HG03064 (cell line): ENCODE results near the gene NEURL2.
"Not testable (repeated sequence)": the region's sequence is repeated elsewhere in the genome, so short reads cannot be mapped to it uniquely, and the experiment has no call there.

Source experiments
- ATAC-seq: cut with Tn5 transposase; IDR thresholded peaks from one replicate; pipeline ENCODE4 v1.9.1; 2021; ENCODE audit warnings: low read depth; ENCODE audit not compliant: unreplicated experiment

Gene NEURL2

DNA sequence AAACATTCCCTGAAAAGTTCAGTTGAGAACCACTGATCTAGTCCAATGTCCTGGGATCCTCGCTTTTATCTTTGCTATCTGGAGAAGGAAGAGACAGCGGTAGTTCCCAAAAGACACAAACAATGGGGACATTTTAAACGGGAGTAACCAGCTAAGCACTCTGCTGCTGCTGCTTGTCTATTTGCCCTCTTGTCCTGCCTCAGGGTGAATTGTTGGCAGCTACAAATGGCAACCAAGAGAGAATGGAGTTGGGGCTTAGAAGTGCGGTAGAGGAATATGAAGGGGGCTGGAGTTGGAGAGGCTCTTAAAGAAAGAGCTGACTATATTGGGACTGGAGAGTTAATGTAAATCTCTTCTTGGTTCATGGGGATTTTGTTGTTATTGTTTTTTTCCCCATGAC, 16.4 kb downstream of the NEURL2 start:
- ATAC-seq: no peak

DNA sequence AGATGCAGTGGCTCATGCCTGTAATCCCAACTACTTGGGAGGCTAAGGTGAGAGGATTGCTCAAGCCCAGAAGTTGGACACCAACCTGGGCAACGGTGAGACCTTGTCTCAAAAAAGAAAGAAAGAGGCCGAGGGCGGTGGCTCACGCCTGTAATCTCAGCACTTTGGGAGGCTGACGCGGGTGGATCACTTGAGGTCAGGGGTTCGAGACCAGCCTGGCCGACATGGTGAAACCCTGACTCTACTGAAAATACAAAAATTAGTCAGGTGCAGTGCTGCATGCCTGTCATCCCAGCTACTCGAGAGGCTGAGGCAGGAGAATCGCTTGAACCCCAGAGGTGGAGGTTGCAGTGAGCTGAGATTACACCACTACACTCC, 16.9 kb downstream of the NEURL2 start:
- not testable (repeated sequence) for ATAC-seq

DNA sequence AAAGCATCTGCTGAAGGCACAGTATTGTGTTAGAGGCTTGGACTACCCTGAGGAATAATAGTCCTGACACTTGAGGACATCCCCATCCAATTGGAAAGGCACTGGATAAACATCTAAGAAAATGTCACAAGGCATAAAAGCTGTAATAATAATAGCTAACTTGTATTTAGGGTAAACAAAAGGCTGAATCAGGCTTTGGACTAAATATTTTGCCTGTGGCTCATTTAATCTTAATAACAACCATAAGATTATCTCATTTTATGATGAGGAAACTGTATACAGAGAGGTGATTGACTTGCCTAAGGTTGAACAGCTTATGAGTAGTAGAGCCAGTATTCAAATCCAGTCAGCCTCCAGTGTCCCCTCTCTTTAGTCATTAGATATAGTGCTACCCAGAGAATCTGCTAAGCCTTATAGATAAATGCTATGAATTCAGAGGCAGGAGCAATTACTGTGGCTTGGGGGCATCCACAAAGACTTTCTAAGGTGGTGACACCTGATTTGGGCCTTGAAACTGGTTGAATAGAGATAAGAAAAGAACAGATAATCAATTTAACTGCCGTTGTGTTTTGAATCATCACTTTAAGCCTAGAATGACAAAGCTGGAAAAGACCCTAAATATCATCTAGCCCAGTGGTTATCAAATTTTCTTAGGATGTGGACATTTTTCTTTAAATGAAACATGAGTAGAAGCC, 17.5 kb downstream of the NEURL2 start:
- ATAC-seq: no peak

DNA sequence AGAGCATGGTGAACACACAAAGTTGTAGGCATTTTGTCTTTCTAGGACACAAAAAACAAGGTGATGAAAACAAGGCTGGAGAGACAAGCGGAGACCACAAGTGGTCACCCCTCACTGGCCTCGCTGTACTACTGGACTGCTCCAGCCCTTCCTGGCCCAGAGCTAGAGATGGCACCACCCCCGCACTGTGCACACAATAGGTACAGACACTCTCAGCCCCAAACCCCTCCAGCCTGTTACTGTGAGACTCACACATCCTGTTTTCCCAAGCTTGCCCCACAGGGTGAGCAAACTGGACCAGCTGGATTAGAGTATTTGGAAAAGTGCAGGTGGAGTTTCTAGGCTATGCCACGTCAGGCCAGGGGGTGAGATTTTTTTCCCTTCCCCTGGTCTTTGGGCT, 18.4 kb downstream of the NEURL2 start:
- no peak for ATAC-seq

DNA sequence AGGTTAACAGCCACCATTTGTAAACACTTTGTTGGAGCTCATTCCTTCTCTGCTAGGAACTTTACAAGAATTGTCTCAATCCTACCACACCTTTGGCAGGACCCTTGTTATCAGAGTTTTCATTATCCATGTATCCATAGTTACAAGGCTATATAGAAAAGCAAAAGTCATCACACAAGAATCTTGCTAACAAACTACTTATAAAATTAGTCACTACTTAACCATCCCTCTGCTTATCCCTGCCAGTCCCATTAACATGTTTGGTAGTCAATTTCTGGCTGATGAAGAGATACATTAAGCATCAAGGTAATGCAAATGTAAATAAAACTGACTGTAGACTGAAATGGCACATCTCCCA, 23.2 kb downstream of the NEURL2 start:
- no peak for ATAC-seq

DNA sequence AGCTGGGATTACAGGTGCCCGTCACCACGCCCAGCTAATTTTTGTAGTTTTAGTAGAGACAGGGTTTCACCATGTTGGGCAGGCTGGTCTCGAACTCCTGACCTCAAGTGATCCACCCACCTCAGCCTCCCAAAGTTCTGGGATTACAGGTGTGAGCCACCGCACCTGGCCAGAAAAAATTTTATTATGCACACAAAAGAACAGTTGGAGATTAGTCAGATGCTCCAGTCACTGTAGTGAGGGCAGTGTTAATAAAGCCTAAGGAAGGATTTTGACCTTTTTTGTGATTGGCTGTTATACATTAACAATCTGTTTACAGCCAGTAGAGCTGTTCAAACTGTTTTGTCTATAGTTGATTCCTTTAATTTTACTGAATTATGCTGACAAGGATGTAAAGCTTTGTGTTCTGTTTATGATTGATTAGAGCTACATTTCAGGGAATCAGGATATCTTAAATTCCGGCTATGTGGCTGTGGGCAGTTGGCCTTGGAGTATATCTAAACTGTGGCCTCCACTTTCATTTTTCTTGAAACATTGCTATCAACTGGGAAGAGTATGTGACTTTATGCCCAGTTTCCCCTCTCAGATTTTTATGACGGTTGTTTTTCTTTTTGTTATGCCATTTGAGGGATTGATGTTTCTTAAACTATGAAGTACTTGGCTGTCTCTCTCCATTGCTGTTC, 23.7 kb downstream of the NEURL2 start:
- ATAC-seq: no peak

DNA sequence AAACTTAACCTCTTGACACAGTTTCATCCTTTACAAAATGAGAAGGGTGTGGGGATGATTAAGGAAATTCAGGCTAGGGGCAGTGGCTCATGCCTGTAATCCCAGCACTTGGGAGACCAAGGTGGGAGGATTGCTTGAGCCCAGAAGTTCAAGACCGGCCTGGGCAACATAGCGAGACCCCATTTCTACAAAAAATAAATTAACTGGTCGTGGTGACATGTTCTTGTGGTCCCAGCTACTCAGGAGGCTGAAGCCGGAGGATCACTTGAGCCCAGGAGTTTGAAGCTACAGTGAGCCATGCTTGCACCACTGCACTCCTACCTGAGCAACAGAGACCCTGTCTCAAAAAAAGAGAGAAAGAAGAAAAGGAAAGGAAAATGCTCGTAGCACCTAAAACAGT, 24.6 kb downstream of the NEURL2 start:
- no peak for ATAC-seq

DNA sequence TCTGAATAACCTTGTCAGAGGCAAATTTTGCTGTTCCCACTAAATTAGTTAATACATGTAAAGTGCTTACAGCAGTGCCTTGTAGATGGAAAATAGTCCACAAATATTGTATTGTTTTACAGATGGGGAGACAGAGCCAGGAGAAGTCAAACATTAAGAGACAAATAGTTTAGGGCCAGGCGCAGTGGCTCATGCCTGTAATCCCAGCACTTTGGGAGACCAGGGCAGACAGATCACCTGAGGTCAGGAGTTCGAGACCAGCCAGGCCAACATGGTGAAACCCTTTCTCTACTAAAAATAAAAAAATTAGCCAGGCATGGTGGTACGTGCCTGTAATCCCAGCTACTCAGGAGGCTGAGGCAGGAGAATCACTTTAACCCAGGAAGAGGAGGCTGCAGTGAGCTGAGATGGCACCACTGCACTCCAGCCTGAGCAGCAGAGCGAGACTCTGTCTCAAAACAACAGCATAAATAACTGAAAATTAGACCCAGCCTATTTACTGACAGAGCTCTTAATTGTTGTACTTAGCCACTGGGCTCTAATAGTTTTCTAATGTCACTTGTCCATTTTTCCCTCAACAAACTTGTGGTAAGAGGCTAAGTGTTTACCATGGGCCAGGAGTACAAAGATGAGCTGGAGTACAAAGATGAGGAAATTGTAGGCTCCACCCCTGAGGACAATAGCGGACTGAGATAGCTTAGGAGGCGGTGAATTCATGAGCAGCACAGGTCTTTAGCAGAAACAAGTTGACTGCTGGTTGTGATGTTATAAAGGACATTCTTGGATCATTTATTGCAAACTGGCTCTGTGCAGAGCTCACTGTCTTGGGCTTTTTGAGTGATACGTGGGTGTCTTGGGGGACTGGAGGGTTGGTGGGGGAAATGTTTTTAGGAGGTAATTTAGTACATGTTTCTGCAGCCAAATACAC, 27.2 kb downstream of the NEURL2 start:
- ATAC-seq: no peak

DNA sequence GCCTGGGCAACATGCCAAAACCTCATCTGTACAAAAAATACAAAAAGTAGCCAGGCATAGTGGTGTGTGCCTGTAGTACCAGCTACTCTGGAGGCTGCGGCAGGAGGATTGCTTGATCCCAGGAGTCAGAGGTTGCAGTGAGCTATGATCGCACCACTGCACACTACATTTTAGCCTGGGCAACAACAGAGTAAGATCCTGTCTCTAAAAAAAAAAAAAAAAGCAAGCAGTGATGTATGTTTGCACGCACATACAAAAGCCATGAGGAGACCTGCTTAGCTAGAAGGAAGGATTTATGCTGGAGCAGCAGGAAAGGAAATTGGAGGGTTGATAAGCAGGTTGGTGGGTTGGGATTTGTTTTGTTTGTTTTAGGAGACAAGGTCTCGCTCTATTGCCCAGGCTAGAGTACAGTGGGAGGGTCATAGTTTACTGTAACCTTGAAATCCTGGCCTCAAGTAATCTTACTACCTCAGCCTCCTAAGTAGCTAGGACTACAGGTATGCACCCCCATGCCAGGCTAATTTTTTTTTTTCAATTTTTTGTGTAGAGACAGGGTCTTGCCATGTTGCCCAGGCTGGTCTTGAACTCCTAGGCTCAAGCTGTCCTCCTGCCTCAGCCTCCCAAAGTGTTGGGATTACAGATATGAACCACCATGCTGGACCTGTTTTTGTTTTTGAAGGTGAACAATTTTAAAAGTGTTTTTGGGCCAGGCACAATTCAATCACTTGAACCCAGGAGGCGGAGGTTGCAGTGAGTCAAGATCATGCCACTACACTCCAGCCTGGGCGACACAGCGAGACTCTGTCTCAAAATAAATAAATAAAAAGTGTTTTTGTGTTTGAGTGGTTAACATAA, 29.6 kb downstream of the NEURL2 start:
- ATAC-seq: no peak

DNA sequence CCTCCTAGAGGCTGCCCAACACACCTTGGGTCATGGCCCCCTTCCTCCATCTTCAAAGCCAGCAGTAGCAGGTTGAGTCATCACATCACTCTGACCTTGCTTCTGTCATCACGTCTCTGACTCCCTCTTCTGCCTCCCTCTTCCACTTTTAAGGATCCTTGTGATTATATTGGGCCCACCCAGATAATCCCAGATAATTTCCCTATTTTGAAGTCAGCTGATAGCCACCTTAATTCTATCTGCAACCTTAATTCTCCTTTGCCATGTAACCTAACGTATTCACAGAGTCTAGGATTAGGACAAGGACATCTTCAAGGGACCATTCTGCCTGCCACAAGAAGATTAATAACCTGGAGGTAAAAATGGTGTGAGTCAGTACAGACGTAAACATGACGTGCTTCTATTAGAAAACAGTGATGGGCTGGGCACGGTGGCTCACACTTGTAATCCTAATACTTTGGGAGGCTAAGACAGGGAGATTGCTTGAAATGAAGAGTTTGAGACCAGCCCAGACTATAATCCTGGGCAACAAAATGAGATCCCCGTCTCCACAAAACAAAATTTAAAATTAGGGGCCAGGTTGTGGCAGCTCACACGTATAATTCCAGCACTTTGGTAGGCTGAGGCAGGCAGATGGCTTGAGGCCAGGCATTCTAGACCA, 30.3 kb downstream of the NEURL2 start:
- ATAC-seq: no peak

DNA sequence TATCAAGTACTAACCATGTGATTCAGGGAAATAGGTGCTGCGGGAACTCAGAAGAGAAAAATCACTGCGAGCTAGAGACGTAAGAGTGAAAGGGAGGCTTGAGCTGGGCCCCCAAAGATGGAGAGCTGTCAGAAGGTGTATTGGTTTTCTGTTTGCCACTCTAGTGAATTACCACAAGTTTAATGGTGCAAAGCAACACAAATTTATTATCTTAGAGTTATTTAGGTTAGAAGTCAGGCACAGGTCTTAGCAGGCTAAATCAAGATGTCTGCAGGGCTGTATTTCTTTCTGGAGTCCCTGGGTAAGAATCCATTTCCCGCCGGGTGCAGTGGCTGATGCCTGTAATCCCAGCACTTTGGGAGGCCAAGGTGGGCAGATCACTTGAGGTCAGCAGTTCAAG, 31.1 kb downstream of the NEURL2 start:
- no peak for ATAC-seq

DNA sequence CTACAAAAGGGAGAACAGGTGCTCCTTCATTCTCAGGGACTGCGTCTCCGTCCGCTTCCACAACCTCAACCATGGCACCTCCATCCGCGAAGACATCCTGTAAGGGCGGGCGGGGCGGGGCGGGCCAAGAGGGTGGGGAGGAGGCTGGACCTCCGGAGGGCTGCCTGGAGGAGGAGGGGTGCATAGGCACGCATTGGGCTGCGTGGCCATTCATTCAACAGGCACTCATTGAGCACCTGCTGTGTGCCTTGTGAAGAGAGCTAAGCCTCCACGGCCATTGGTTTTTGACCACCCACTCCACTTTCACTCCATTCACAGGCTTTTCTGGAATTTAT, 33.2 kb downstream of the NEURL2 start:
- peak; percentile 23 for ATAC-seq

DNA sequence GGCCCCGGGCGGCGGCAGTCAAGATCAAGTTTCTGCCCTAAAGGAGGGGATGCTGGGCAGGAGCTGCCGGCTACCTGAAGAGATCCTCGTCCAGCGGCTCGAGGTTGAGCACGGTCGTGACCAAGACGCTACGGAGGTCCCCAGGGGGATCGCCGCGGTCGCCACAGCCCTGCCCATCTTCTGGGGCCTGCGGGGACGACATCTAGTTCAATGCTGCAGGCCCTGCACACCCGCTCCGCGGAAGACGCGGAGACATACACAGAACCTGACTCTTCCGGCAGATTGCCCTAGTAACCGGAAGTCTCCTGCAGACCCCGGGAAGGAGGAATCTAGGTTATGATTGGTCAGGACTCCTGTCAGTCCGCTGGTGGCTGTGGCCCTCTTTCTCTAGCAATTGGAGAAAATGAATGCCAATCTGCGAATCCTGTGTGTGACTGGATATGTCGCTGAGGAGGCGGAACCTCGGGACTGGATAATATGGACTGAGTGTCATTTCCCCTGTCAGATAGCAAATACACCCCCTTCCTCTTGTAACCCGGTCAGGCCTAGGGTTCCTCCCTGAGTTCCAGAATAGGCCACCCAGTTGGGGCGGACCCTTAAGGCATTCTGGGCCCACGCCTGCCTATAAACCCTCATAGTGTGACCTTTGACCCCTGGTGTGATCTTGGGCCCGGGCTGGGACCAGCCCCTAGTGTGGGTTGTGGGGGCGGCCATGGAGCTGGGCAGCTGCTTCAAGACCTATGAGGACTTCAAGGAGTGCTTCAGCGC, 33.7 kb downstream of the NEURL2 start, which contains the start of the genes ACOT8 and ZSWIM3:
Gene ACOT8, minus strand, starts transcription at position 279 of the 768 bp plus-strand sequence. Its CDS starts 77 bp downstream, at position 202.
Gene ZSWIM3, plus strand, starts transcription at position 501 of the 768 bp plus-strand sequence. Its CDS starts 212 bp downstream, at position 713.
- ATAC-seq: peak; percentile 84

DNA sequence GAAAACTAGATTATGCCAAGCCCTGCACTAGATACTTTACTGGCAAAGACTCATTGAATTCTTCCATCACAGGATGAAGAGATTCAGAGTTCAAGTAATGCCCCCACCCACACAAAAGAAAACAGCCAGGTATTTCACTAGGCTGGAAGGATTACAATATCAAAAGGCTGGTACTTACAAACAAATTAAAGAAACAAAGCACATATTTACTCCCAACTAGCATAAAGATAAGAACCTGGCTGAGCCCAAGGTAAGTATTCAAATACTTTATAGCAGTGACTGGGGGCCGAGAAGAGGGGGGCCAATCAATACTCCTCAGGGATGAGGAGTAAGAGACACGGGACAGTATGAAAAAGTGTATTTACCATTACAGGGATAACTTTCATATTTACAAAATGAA, 37.5 kb downstream of the NEURL2 start:
- ATAC-seq: no peak

DNA sequence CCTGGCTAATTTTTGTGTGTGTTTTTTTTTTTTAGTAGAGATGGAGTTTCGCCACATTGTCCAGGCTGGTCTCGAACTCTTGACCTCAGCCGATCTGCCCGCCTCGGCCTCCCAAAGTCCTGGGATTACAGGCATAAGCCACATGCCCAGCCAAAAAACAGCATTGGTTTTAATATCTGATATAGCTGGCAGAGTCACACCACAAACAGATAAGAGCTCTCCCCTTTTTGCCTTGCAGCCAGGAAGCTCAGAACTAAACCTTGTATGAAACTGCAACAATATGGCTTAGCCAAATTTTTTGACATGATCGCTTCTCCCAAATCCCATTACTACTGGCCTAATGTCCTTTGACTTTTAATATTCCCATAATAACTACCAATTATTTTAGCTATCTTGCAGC, 38.7 kb downstream of the NEURL2 start:
- no peak for ATAC-seq

DNA sequence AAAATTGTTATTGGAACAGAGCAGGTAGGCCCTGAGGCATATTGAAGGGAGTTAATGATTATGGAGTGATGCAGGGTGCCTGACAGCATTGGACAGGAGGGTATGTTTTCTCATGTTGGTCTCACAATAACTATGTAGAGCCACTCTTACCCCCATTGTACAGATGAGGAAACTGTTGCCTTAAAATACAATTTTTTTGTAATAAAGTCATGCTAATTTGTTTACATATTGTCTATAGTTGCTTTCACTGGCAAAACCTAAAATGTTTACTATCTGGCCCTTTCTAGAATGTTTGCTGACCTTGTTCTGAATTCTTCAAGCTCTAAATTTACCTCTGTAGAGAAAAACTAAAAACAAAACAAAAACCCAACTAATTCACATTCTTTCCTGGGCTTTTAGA, 39.5 kb downstream of the NEURL2 start:
- ATAC-seq: no peak

DNA sequence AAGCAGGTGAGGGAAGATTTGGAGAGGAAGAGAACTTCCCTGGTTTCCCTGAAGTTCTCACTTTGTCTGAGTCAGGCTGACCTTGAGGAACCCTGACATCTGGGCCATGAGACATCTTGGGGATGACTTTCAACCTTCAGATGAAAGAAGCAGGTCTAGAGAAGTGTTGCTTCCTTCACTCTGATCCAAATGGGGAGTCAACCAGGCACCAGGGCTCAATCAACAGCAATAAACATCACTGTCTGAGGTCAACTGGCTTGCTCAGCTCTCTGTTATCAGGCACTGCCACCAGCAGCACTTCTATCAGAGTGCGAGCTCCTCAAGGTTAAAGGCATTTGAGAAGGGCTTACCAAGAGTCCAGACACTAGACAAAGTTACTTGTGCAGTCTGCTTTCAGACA, 40.1 kb downstream of the NEURL2 start:
- no peak for ATAC-seq

DNA sequence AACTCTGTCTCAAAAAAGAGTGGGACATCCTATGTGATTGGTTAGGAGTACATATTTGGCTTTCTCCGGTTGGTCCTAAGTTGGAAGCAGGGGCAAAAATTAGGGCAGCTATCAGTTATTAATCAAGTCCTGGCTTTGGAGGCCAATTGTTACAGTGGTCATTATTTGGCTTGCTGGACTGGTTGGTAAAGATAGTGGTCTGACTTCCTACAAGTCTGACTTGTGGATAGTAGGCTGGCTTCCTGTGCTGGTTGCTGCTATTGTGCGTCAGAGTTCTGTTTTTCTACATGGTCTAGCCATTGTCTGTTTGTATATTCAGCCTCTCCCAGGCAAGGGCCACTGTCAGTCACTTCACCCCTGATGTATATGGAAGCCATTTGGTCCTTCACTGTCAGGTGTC, 40.8 kb downstream of the NEURL2 start:
- ATAC-seq: no peak

DNA sequence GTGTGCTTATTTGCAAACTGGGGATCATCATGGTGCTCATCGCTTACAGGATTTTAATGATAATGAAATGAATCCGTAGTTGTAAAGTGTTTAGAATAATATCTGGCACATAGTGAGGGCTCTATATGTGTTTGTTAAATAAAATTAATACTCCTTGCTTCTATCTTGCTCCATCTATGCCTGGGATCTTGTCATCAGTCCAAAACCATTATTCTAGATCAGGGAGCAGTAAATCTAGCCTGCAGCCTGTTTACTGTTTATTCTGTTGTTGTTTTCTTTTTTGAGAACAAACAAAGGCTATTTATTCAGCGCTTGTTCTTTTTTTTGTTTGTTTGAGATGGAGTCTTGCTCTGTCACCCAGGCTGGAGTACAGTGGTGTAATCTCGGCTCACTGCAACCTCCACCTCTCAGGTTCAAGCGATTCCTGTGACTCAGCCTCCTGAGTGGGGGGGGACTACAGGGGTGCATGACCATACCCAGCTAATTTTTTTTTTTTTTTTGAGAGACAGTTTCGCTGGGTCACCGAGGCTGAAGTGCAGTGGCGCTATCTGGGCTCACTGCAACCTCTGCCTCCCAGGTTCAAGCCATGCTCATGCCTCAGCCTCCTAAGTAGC, 41.9 kb downstream of the NEURL2 start:
- ATAC-seq: no peak
